Breast epithelium (tissue), 3 donors: ENCODE data around the gene KIRREL2.

Experiments used
- POLR2A ChIP-seq: fragments of 450-650 bp; IDR thresholded peaks from one replicate; pipeline ENCODE4 v1.6.1; 2016; ENCODE audit warnings: antibody characterized with exemption, mild to moderate bottlenecking, moderate library complexity
- TF ChIP-seq, protein P1 (sequence below), 3 donors: fragments of 450-650 bp; IDR thresholded peaks; one replicate each; pipeline ENCODE4 v1.5.1; 2016 to 2017; ENCODE audit warnings: antibody characterized with exemption in 3 of 3, mild to moderate bottlenecking in 3 of 3, moderate library complexity in 3 of 3

DNA sequence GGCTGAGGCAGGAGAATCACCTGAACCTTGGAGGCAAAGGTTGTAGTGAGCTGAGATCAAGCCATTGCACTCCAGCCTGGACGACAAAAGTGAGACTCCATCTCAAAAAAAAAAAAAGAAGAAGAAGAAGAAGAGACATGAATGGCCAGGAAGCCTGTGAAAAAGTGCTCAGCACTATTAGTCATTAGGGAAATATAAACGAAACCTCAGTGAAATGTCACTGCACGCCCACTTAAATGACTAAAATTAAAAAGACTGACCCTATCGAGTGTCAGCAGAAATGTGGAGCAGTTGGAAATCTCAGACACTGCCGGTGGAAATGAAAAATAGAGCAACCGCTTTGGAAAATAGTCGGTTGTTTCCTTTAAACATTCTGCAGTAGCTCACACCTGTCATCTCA lies 56.9 kb downstream of the KIRREL2 start:
- no peak for TF ChIP-seq POLR2A
- TF ChIP-seq, protein P1, sequence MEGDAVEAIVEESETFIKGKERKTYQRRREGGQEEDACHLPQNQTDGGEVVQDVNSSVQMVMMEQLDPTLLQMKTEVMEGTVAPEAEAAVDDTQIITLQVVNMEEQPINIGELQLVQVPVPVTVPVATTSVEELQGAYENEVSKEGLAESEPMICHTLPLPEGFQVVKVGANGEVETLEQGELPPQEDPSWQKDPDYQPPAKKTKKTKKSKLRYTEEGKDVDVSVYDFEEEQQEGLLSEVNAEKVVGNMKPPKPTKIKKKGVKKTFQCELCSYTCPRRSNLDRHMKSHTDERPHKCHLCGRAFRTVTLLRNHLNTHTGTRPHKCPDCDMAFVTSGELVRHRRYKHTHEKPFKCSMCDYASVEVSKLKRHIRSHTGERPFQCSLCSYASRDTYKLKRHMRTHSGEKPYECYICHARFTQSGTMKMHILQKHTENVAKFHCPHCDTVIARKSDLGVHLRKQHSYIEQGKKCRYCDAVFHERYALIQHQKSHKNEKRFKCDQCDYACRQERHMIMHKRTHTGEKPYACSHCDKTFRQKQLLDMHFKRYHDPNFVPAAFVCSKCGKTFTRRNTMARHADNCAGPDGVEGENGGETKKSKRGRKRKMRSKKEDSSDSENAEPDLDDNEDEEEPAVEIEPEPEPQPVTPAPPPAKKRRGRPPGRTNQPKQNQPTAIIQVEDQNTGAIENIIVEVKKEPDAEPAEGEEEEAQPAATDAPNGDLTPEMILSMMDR (IDR thresholded peaks at IDR 0.05): no peak
